ENCODE results near the gene POMT2.

- TF ChIP-seq EP300 (IDR thresholded peaks at IDR 0.05) (no peak), POLR2AphosphoS5 (IDR thresholded peaks at IDR 0.05) (no peak), POLR2A (IDR thresholded peaks at IDR 0.05) (no peak)
- TF ChIP-seq, protein P1, sequence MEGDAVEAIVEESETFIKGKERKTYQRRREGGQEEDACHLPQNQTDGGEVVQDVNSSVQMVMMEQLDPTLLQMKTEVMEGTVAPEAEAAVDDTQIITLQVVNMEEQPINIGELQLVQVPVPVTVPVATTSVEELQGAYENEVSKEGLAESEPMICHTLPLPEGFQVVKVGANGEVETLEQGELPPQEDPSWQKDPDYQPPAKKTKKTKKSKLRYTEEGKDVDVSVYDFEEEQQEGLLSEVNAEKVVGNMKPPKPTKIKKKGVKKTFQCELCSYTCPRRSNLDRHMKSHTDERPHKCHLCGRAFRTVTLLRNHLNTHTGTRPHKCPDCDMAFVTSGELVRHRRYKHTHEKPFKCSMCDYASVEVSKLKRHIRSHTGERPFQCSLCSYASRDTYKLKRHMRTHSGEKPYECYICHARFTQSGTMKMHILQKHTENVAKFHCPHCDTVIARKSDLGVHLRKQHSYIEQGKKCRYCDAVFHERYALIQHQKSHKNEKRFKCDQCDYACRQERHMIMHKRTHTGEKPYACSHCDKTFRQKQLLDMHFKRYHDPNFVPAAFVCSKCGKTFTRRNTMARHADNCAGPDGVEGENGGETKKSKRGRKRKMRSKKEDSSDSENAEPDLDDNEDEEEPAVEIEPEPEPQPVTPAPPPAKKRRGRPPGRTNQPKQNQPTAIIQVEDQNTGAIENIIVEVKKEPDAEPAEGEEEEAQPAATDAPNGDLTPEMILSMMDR (IDR thresholded peaks at IDR 0.05), result no peak
Measured at GRCh38 chr14:77238356-77238755, 82.3 kb downstream of the POMT2 start.
